Measurements from ENCODE around the gene HDAC9.

The HDAC9 gene

DNA sequence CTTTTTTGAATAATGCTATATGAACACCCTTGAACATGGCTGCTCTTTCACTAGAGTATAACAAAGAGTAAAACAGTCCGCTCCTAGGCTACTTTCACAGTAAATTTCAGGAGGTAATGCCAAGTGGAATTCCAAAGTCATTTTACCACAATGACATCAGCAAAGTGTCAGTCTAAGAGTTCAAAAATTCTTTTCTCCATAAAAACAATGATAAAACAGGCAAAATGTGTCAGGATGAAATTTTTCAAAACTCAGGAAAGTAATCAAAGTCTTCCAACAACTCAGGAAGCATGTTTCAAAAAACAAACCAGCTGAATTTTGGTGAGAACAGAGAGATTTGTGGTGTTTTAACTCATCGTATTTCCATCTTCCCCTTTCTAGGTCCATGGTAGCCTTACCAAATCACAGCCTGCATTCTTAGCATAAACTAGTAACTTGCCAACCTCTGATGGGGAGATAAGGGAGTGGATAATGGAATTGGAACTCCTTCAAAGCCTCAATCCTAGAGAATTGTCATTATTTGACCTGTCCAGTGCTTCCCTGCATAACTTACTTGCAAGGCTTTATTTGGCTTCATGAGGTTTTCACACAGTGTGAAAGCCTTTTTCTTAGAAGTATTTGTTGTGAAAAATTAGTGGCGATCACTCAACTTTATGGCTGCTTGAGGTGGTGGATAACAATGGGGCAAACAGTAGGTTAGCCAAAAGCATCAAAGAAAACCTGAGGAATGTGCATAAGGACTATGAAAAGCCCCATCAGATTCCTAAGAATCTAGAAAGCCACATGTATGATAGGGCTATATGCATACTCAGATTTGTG lies 302.7 kb downstream of the HDAC9 start:
- FAIRE-seq = no peak

DNA sequence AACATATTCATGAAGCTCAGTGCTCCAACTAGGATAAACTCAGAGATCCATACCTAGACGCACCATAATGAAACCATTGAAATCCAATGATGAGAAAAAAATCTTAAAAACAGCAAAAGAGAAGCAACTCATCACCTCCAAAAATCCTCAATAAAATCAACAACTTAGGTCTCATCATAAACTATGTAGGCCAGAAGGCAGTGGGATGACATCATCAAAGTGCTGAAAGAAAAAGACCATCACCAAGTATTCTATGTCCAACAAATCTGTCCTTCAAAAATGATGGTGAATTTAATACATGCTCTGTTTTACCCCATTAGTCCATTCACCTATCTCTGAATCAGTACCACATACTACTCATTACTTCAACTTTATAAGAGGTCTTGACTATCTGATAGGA lies 304.4 kb downstream of the HDAC9 start:
- FAIRE-seq = no peak

DNA sequence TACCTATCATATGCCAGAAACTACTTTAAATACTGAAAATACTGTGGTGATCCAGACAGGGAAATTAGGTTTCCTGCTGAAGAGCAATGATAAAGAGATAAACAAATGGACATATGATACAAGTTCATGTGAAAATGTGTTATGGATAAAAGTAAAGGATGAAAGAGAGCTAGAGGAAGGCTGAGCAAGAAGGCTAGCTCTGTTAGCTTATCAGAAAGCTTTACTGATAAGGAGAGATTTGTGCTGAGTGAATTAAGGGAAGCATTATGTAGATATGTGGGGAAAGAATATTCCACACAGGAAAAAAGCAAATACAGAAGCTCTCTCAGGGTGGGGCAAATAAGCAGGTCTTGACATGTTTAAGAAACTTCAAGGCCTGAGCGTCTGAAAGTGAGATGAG lies 308.4 kb downstream of the HDAC9 start:
- no peak for FAIRE-seq

DNA sequence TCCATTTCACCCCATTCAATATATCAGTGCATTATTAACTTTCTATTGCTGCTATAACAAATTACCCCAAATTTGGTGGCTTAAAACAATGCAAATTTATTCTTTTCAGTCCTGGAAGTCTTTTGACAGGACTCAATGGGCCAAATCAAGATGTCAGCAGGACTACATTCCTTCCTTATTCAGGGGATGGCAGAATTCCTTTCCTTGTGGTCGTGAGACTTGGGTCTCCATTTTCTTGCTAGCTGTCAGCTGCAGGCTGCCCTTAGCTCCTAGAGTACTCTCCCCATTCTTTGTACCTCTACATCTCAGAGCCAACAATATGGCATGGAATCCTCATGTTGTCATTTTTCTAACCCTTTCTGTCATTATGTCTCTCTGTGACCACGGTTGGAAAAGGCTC lies 310.6 kb downstream of the HDAC9 start:
- FAIRE-seq = no peak

- FAIRE-seq = no peak
Measured at GRCh38 chr7:18808026-18808425, 312.5 kb downstream of the HDAC9 start.

- FAIRE-seq = no peak
Measured at GRCh38 chr7:18815261-18815960, 319.9 kb downstream of the HDAC9 start.

GRCh38 chr7:18820981-18821380 lies 325.4 kb downstream of the HDAC9 start:
- FAIRE-seq = no peak

DNA sequence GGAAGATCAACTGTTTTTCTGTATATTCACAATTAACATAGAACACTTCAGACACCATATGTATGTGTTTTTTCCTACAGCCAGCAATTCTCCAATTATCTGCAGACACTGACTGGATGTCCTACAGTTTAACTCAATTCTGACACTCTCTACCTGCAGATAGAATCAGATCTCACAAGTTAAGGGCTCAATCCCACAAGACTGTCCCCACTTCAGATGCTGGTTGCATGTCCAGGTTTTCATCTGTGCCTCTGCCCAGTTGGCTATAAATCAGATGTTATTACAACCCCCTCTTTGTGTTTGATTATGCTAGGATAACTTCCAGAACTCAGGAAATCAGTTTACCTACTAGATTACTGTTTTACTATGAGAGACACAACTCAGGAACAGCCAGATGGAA lies 326.0 kb downstream of the HDAC9 start:
- no peak for FAIRE-seq

DNA sequence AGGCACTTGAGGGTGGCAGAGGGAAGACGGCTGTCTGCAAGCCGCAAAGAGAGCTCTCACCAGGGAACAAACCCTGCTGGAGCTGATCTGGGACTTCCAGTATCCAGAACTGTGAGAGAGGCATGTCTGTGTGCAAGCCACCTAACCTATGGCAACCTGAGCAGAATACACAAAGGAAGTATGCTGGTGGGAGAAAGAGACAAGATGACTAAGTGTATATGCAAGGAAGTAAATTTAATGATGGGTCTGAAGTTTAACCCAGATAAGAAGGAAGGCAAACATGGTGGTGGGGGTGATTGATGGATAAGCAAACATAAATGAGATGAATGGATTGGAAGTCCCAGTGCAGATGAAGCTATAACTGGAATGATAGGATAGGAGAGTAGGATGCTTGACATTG lies 328.6 kb downstream of the HDAC9 start:
- FAIRE-seq = no peak

DNA sequence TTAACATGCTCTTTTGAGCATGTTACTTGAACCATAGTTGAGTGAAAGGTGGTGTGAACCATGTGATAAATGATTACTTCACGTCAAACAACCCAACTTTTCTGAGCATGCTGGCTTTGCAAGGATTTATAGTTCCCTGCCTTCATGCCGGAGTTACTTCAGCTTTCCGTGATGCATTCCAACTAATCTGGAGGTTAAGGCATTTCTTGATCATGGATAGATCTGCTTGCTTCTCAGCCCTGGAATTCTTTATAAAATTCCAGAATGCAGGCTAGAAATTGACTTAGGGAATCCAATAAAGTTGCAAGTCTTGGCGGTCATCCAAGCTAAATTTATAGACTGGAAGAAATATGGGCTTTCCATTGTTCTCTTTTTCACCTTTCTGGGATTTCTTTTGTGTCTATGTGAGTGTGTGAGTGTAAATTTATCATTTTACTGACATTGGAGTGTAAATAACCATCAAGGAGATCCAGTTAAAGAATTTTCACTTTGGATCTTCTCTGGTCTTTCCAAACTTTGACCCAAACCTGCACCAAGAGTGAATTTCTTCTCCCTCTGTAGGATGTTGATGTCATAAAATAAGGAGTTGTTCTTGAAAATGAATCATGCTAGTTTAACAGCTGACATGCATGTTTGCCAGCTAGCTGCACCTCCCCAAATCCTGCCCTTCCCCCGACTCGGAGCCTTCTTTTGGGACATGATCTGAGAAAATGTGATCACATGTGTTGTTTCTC lies 332.9 kb downstream of the HDAC9 start:
- FAIRE-seq = no peak

- no peak for FAIRE-seq
Measured at GRCh38 chr7:18828994-18829857, 333.7 kb downstream of the HDAC9 start.

DNA sequence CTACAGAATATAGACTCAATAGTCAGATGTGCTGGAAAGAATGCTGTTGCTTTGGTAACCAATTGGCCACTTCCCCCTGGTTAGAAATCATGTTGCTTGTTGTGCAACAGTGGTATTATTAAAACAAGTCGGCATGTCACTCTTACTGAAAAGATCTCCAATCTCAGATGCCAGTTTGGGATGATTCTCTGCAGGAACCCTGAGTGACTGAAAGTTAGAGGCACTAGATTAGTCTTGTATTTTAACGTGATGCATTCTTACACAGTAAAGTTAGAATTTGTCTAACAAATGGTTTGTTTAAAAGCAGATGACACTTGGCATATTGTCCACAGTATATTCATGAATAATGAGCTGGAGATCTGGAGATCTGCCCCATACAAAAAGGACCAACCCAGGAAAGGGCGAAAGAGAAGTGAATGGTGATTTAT lies 334.3 kb downstream of the HDAC9 start:
- FAIRE-seq = no peak

DNA sequence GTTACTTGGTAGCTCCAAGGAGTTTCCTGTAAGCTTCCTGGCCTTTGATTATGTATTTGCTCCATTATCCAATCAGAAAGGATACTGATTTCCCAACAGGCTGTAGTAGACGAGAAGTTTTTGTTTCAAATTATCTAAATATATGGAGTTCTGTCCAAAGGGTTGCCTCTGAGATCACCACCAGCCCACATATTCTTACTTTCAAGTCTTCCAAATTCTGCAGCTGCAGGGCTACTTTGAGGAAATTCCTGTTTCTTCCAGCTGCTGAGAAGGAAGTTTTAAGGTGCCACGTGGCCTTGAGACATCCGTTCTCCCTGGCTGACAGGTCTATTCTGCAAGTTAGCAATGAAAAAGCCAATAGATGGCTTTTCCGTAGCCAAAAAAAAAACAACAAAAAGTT lies 335.9 kb downstream of the HDAC9 start:
- FAIRE-seq = no peak

DNA sequence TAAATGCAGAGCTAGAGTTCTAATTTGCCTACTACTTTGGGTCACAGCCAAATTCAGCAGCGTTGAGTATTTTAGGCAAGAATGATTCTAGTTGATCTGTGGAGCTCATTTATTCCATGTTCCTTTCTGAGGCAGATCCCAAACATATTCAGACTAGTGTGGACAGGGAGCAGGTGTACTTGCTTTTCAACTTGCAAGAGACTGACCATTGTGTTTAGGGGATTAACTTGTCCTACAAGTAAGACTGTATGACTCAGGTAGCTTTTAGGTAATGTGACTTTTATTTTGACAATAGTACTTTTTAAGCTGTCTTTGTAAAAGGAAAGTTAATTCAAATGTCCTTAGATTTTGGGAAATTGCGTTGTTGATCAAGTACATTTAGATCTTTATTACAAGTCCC lies 336.4 kb downstream of the HDAC9 start:
- FAIRE-seq = no peak

DNA sequence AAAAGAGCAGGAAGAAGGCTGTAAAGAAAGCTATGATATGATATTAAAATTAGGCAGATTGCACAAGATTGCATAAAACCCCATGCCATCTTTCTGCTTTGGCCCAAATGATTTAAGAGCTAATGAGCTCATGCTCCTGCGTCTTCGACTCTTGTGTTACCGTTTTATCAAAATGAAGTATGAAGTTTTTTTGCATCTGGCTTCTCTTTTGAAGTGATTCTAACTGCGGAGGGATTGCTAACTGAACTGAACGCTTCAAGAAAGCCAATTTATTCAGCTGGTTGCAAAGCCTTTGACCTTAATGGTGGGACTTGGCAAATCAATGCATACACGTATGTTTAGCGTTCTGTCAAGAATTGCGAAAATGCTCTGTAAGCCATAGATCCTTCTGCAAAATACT lies 339.0 kb downstream of the HDAC9 start:
- FAIRE-seq = no peak

DNA sequence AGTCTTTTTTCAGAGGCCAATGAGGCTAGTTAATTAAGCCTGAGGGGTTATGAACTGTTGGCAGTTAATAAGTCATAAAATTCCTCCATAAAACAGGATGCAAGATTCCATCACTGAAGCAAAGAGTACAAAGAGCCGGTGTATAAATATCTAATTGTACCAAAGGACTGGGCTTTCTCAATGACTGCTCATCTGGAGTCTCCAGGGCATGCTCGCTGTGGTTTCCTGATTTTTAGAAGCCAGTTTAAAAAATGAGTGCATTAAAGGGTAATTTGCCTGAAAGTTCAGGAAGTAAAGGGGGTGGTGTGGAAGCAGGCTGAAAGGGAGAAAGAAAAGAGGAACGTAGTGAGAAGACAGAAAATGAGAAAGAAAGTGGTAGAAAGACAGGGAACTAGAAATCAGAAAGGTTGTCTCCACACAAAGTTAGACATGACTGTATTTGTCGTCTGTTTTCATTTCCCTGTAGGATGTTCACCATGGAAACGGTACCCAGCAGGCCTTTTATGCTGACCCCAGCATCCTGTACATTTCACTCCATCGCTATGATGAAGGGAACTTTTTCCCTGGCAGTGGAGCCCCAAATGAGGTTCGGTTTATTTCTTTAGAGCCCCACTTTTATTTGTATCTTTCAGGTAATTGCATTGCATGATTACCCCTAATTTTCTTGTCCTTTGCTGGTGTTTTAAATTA lies 339.6 kb downstream of the HDAC9 start:
- FAIRE-seq = no peak

GRCh38 chr7:18843979-18844378 lies 348.4 kb downstream of the HDAC9 start:
- no peak for FAIRE-seq

DNA sequence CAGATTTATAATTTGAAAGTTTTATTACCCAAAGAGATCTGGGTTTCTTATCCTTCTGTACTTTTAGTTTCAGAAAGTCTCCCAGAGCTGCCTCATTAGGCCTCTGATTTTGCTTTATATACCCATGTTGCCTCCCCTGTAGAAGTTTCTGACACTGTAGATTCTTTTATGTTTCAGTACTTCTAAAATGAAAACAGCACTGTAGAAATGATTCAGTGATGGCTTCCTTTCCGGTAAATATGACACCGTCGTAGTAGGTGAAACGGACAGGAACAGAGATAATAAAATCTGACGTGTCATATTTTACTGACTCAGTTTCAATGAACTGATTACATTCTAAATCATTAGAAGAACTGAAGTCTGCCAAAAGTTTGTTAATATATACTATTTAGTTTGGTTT lies 349.2 kb downstream of the HDAC9 start:
- FAIRE-seq = no peak

DNA sequence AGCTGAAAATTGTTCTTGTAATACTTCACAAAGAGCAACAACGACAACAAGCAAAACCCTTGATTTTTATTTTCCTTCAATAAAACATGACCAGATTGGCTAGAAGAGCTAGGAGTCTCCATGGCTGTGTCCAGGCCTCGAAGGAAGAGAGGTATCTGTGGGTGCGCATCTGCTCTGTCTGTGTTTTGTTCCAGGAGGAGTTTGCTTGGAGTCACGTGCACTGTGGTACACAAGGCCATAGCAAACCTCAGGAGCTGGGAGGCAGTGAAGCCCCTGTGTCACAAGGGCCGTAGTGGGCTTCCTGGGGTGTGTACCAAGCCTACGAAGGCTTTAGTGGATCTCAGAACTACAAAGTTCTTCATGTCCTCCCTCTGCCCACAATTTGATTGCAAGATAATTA lies 350.2 kb downstream of the HDAC9 start:
- no peak for FAIRE-seq

- FAIRE-seq = no peak
Measured at GRCh38 chr7:18846765-18847215, 351.2 kb downstream of the HDAC9 start.

DNA sequence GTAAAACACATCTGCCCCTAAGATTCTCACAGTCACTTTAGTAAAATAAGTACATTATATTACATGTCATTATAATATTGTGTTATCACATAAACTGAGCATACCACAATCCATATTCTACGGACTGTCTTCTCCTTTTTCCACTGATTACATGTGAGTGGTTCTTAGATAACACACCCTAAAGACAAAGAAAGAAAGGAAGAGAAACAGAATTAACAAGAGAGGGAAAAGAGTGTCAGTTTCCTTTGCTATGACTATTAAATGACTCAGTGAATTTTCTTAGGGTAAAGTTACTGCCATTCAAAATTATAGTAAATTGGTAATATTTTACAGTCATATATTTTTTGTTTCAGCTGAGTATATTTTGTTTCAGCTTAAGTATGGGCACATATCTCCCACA lies 353.6 kb downstream of the HDAC9 start:
- no peak for FAIRE-seq

GRCh38 chr7:18855796-18856195 lies 360.2 kb downstream of the HDAC9 start:
- no peak for FAIRE-seq
